H1 (cell line): Measurements from ENCODE around the gene JMJD8. TPM values are rescaled to one million over a fixed set of nuclear protein-coding genes. Genes with fewer than 3 reads are reported as not detected.

Experiments used
- CTCF ChIA-PET: fragments of 300-600 bp; sonication (Branson Sonifier 250); formaldehyde crosslinking; loops from one replicate; lab custom pipeline; 2021; ENCODE audit not compliant: partially characterized antibody; lab: Charles Lee
- POLR2A ChIA-PET: fragments of 300-600 bp; sonication (Branson Sonifier 250); formaldehyde crosslinking; loops from one replicate; lab custom pipeline; 2021; ENCODE audit warnings: inconsistent platforms; ENCODE audit not compliant: partially characterized antibody; lab: Charles Lee
- DNase-seq, 2 experiments: peaks; one replicate each; pipeline versions ENCODE4 v3.0.0 to v3.0.0-alpha.2; 2010 to 2022; ENCODE audit warnings: low spot score in 2 of 2, low read depth in 1 of 2, mixed read lengths in 1 of 2
- FAIRE-seq: peaks from 2 replicates; lab custom pipeline; 2011; peaks lifted over from hg19 to GRCh38; lab: Jason Lieb, UNC
- H2AFZ ChIP-seq: 2 replicates; pipeline ENCODE4 v1.8.1; 2012; ENCODE audit warnings: low read length, inconsistent platforms
- H2AK5ac ChIP-seq: 2 replicates; pipeline ENCODE4 v1.6.1; 2013; ENCODE audit warnings: low read depth, low read length
- H2BK120ac ChIP-seq: replicated peaks from 2 replicates; pipeline ENCODE3; 2013; ENCODE audit warnings: low read depth, low read length, inconsistent platforms
- H2BK12ac ChIP-seq: 2 replicates; pipeline ENCODE4 v1.6.1; 2013; ENCODE audit warnings: low read depth, low read length
- H2BK15ac ChIP-seq: 2 replicates; pipeline ENCODE4 v1.6.1; 2013; ENCODE audit warnings: low read length
- H2BK20ac ChIP-seq: 2 replicates; pipeline ENCODE4 v1.6.1; 2013; ENCODE audit warnings: low read length
- H2BK5ac ChIP-seq: 2 replicates; pipeline ENCODE4 v1.6.1; 2013; ENCODE audit warnings: low read depth, low read length
- H3K14ac ChIP-seq: 2 replicates; pipeline ENCODE4 v1.6.1; 2013; ENCODE audit warnings: inconsistent platforms; ENCODE audit not compliant: insufficient read length
- H3K18ac ChIP-seq: 2 replicates; pipeline ENCODE4 v1.6.1; 2013; ENCODE audit warnings: low read length; ENCODE audit errors: extremely low read depth
- H3K23ac ChIP-seq: 2 replicates; pipeline ENCODE4 v1.6.1; 2013; ENCODE audit warnings: inconsistent platforms; ENCODE audit not compliant: insufficient read length
- H3K23me2 ChIP-seq: 2 replicates; pipeline ENCODE4 v1.6.1; 2013; ENCODE audit warnings: low read depth, low read length
- H3K27ac ChIP-seq: 2 replicates; pipeline ENCODE4 v1.6.1; 2011; ENCODE audit warnings: low read depth, low read length, inconsistent platforms
- H3K27me3 ChIP-seq, 4 experiments: replicated peaks in 1 of 4; 1 replicate in 1 of 4; 2 replicates in 3 of 4; pipeline versions ENCODE4 v1.6.1 to v1.8.1; 2011 to 2013; ENCODE audit warnings: low read length in 3 of 4, mild to moderate bottlenecking in 3 of 4, inconsistent platforms in 2 of 4, mixed read lengths in 2 of 4, moderate library complexity in 1 of 4; ENCODE audit not compliant: control insufficient read depth in 3 of 4, insufficient read depth in 3 of 4; ENCODE audit errors: extremely low read depth in 1 of 4
- H3K36me3 ChIP-seq, 4 experiments: 2 replicates each; pipeline versions ENCODE4 v1.6.1 to v1.8.1; 2011 to 2013; ENCODE audit warnings: mild to moderate bottlenecking in 4 of 4, low read length in 3 of 4, moderate library complexity in 2 of 4, control low read depth in 1 of 4, inconsistent platforms in 1 of 4; ENCODE audit not compliant: insufficient read depth in 4 of 4, control insufficient read depth in 2 of 4
- H3K4ac ChIP-seq: replicated peaks from 2 replicates; pipeline ENCODE3; 2013; ENCODE audit warnings: low read length, low read depth, mixed read lengths, inconsistent platforms; ENCODE audit not compliant: insufficient read length
- H3K4me1 ChIP-seq, 4 experiments: replicated peaks in 1 of 4; 1 replicate in 1 of 4; 2 replicates in 3 of 4; pipeline versions ENCODE4 v1.6.1 to v1.8.1; 2011 to 2013; ENCODE audit warnings: low read length in 3 of 4, inconsistent platforms in 2 of 4, mixed read lengths in 1 of 4; ENCODE audit not compliant: insufficient read depth in 4 of 4, control insufficient read depth in 3 of 4
- H3K4me2 ChIP-seq, 2 experiments: 2 replicates each; pipeline versions ENCODE4 v1.6.1 to v1.8.1; 2011 to 2013; ENCODE audit warnings: low read depth in 2 of 2, low read length in 2 of 2, control low read depth in 1 of 2, inconsistent platforms in 1 of 2, mild to moderate bottlenecking in 1 of 2; ENCODE audit not compliant: insufficient read depth in 1 of 2
- H3K4me3 ChIP-seq, 4 experiments: fragments of 200-600, 300-600 bp in 1 of 4; sonication (generic), shearing (Covaris generic), sonication (Bioruptor Twin) in 1 of 4; 2 replicates each; pipeline versions ENCODE4 v1.5.1 to v1.8.1; 2011 to 2016; ENCODE audit warnings: low read length in 4 of 4, low read depth in 3 of 4, control low read depth in 2 of 4, inconsistent platforms in 2 of 4, mild to moderate bottlenecking in 2 of 4, mixed read lengths in 1 of 4, moderate library complexity in 1 of 4; ENCODE audit not compliant: insufficient read depth in 2 of 4; ENCODE audit errors: extremely low read depth in 1 of 4
- H3K56ac ChIP-seq: replicated peaks from 2 replicates; pipeline ENCODE3; 2013; ENCODE audit warnings: low read depth, mild to moderate bottlenecking, mixed read lengths, low read length, inconsistent platforms; ENCODE audit not compliant: insufficient read length
- H3K79me1 ChIP-seq: 2 replicates; pipeline ENCODE4 v1.6.1; 2013; ENCODE audit warnings: low read depth, low read length, control low read depth
- H3K79me2 ChIP-seq, 2 experiments: 2 replicates each; pipeline versions ENCODE4 v1.6.1 to v1.8.1; 2012 to 2013; ENCODE audit warnings: low read length in 2 of 2, mild to moderate bottlenecking in 2 of 2, inconsistent platforms in 1 of 2; ENCODE audit not compliant: insufficient read depth in 2 of 2, control insufficient read depth in 1 of 2
- H3K9ac ChIP-seq, 4 experiments: replicated peaks in 1 of 4; 1 replicate in 1 of 4; 2 replicates in 3 of 4; pipeline versions ENCODE4 v1.6.1 to v1.8.1; 2011 to 2013; ENCODE audit warnings: low read depth in 3 of 4, low read length in 3 of 4, control low read depth in 2 of 4, mild to moderate bottlenecking in 2 of 4, moderate library complexity in 2 of 4, inconsistent platforms in 1 of 4; ENCODE audit errors: extremely low read depth in 1 of 4
- H3K9me3 ChIP-seq, 2 experiments: 2 replicates each; pipeline versions ENCODE4 v1.6.1 to v1.8.1; 2012 to 2013; ENCODE audit warnings: mild to moderate bottlenecking in 2 of 2, moderate library complexity in 2 of 2, control low read depth in 1 of 2, inconsistent platforms in 1 of 2, low read depth in 1 of 2, low read length in 1 of 2, mixed read lengths in 1 of 2; ENCODE audit not compliant: insufficient read depth in 2 of 2
- H4K20me1 ChIP-seq, 2 experiments: replicated peaks in 1 of 2; 2 replicates each; pipeline versions ENCODE3 to v1.8.1; 2011 to 2013; ENCODE audit warnings: inconsistent platforms in 2 of 2, low read length in 2 of 2, mild to moderate bottlenecking in 1 of 2; ENCODE audit not compliant: insufficient read depth in 2 of 2, control insufficient read depth in 1 of 2
- H4K5ac ChIP-seq: 2 replicates; pipeline ENCODE4 v1.6.1; 2013; ENCODE audit warnings: low read length, low read depth, mixed read lengths, inconsistent platforms; ENCODE audit not compliant: insufficient read length
- H4K8ac ChIP-seq: 2 replicates; pipeline ENCODE4 v1.8.0; 2013; ENCODE audit warnings: mild to moderate bottlenecking, moderate library complexity, low read length, inconsistent platforms; ENCODE audit not compliant: insufficient read depth; ENCODE audit errors: extremely low read depth
- H4K91ac ChIP-seq: replicated peaks from 2 replicates; pipeline ENCODE3; 2013; ENCODE audit warnings: low read length, mixed read lengths, inconsistent platforms; ENCODE audit not compliant: insufficient read length
- CEBPB ChIP-seq: IDR thresholded peaks from 2 replicates; pipeline ENCODE4 v1.6.1; 2012; ENCODE audit warnings: low read depth, low read length
- CREB1 ChIP-seq: IDR thresholded peaks from 2 replicates; pipeline ENCODE4 v1.6.1; 2012; ENCODE audit warnings: inconsistent platforms
- CTCF ChIP-seq, 3 experiments: IDR thresholded peaks; 1 replicate in 2 of 3; 2 replicates in 1 of 3; pipeline versions ENCODE4 v1.5.1 to v1.6.1; 2011; ENCODE audit warnings: low read length in 3 of 3, mild to moderate bottlenecking in 3 of 3, inconsistent platforms in 2 of 3, low read depth in 1 of 3, moderate library complexity in 1 of 3; ENCODE audit not compliant: insufficient read depth in 1 of 3; ENCODE audit errors: control extremely low read depth in 1 of 3
- EGR1 ChIP-seq: IDR thresholded peaks from 2 replicates; pipeline ENCODE4 v1.6.1; 2011; ENCODE audit warnings: low read depth, low read length, borderline replicate concordance
- GABPA ChIP-seq: IDR thresholded peaks from 2 replicates; pipeline ENCODE4 v1.6.1; 2011; ENCODE audit warnings: mild to moderate bottlenecking, low read length, moderate library complexity, borderline replicate concordance; ENCODE audit not compliant: insufficient read depth
- MAFK ChIP-seq: IDR thresholded peaks from 2 replicates; pipeline ENCODE4 v1.6.1; 2012; ENCODE audit warnings: low read depth, mild to moderate bottlenecking, improper control_type of control experiment, low read length
- MAX ChIP-seq: IDR thresholded peaks from 2 replicates; pipeline ENCODE4 v1.6.1; 2012; ENCODE audit warnings: inconsistent platforms
- PHF8 ChIP-seq: fragments of 200-600 bp; sonication (generic); conservative IDR thresholded peaks from 2 replicates; pipeline ENCODE4 v1.7.1; 2012; ENCODE audit warnings: low read depth, mild to moderate bottlenecking, inconsistent platforms, low read length, moderate library complexity
- RAD21 ChIP-seq, 2 experiments: IDR thresholded peaks in 1 of 2; conservative IDR thresholded peaks in 1 of 2; 2 replicates each; pipeline ENCODE4 v1.6.1; 2011; ENCODE audit warnings: low read depth in 2 of 2, low read length in 2 of 2, improper control_type of control experiment in 1 of 2, inconsistent platforms in 1 of 2, mild to moderate bottlenecking in 1 of 2, moderate library complexity in 1 of 2
- SP2 ChIP-seq: IDR thresholded peaks from 2 replicates; pipeline ENCODE4 v1.6.1; 2012; ENCODE audit warnings: mild to moderate bottlenecking, low read length, inconsistent platforms
- WGBS, 2 experiments: shearing (Covaris generic) in 1 of 2; methylation state at CpG; one replicate each; pipeline versions ENCODE4 v1.1.6 to v1.1.7; 2013 to 2015; ENCODE audit warnings: low lambda C conversion rate in 2 of 2, mixed read lengths in 2 of 2, inconsistent platforms in 1 of 2, low coverage in 1 of 2, missing lambda C conversion rate in 1 of 2; ENCODE audit not compliant: insufficient replicate concordance in 2 of 2, insufficient coverage in 1 of 2, insufficient read length in 1 of 2; ENCODE audit errors: extremely low coverage in 1 of 2, missing lambda C conversion rate in 1 of 2; 5-methylcytosine and 5-hydroxymethylcytosine counted together
- polyA plus RNA-seq, 7 experiments: library from polyadenylated mRNA; depleted of rRNA in 3 of 7; stranded (reverse) in 5 of 7; unstranded in 2 of 7; fragments of >200 nt in 5 of 7; fragments of 200-250 nt in 2 of 7; gene quantifications; 1 replicate in 5 of 7; 2 replicates in 1 of 7; 4 replicates in 1 of 7; pipeline versions ENCODE4 v1.2.1 to v1.2.3, GENCODE V29; 2011 to 2013; ENCODE audit warnings: missing spikeins in 2 of 7, mixed read lengths in 2 of 7
- total RNA-seq: library from RNA; stranded (reverse); fragmentation: NEBNext Ultra II Directional; extraction: Animal tissue kit (Norgen Biotek cat#: 25700); gene quantifications from 2 replicates; pipeline ENCODE4 v1.2.1, GENCODE V29; 2021

Gene JMJD8
- total and polyA plus RNA-seq, 2 of the 8 experiments (the other 6 are each of a cell fraction or from before 2014, with no cell fraction given): 46.4 to 87.4 TPM

GRCh38 chr16:685967-686366 is 1.8 kb upstream of the JMJD8 start:
- WGBS, 2 experiments: 84% methylated on average over 10 of the region's 10 CpGs; no CpG with 5 or more reads in 1 of the 2 experiments
- H2BK5ac ChIP-seq: no peak overlapping the region
- H3K56ac ChIP-seq: no peak overlapping the region
- H3K4me2 ChIP-seq: no peak overlapping the region
- H3K27ac ChIP-seq: no peak overlapping the region
- no peak overlapping the region for H3K4me3 ChIP-seq
- H3K79me2 ChIP-seq: peaks cover 0 to 11% of the 10 kb centered on the region in 2 experiments; a peak in 1 of 4 replicates
- TF ChIP-seq CTCF (IDR thresholded peaks at IDR 0.05; ENCODE audit: control extremely low read depth in 1 of 3, insufficient read depth in 1 of 3, low read depth in 1 of 3, low read length in 3 of 3): peak in 2 of 3 experiments; percentile 52 to 80; a peak in 3 of 4 replicates
- peak; percentile 48; the same call in 1 of the 2 replicates for TF ChIP-seq MAX
- TF ChIP-seq CEBPB: no peak
- peak in 1 of 2 experiments; percentile 34; a peak in 1 of 4 replicates for TF ChIP-seq RAD21 (IDR thresholded peaks at IDR 0.05 in 1 of 2, conservative IDR thresholded peaks at IDR 0.05 in 1 of 2; ENCODE audit: low read depth in 2 of 2, low read length in 2 of 2)
- TF ChIP-seq GABPA: peak; percentile 46; the same call in 1 of the 2 replicates
- TF ChIP-seq EGR1: 0 out of 2 replicates have a peak, but pooled peaks have one; percentile 48
- no peak for TF ChIP-seq SP2
- TF ChIP-seq MAFK: no peak
- no peak; the same call in 1 of the 2 replicates for TF ChIP-seq CREB1
- no peak for TF ChIP-seq PHF8
- H3K36me3 ChIP-seq: peaks cover 4 to 28% (median 15%) of the 10 kb centered on the region in 4 experiments; a peak in 7 of 8 replicates
- peaks cover 15% of the 10 kb centered on the region for H3K23me2 ChIP-seq
- no peak overlapping the region for H2BK15ac ChIP-seq
- no peak overlapping the region for H4K91ac ChIP-seq
- H2AK5ac ChIP-seq: no peak overlapping the region
- FAIRE-seq (no peak), DNase-seq (peak in 1 of 2 experiments; percentile 78)
- H2BK20ac ChIP-seq: no peak overlapping the region
- no peak overlapping the region for H3K14ac ChIP-seq
- no peak overlapping the region for H4K5ac ChIP-seq
- no peak overlapping the region for H2AFZ ChIP-seq
- no peak overlapping the region for H2BK120ac ChIP-seq
- H2BK12ac ChIP-seq: no peak overlapping the region
- no peak overlapping the region for H3K23ac ChIP-seq
- peaks cover 10% of the 10 kb centered on the region for H3K79me1 ChIP-seq
- H3K4ac ChIP-seq: no peak overlapping the region
- H3K18ac ChIP-seq: no peak overlapping the region
- no peaks in the 10 kb centered on the region for H3K9me3 ChIP-seq
- H4K20me1 ChIP-seq: peaks cover 4 to 33% of the 10 kb centered on the region in 2 experiments
- H3K9ac ChIP-seq: no peak overlapping the region
- POLR2A ChIA-PET: interaction anchor here (0.8 to 2.5 kb wide), 10 partner anchors 10 to 98 kb away, joined by 3 to 6 read pairs (median 4); partner anchors contain the start of genes RHBDL1 and RHOT2
- H3K27me3 ChIP-seq: peaks cover 0 to 2% (median under 1%) of the 10 kb centered on the region in 4 experiments; a peak in 1 of 7 replicates
- CTCF ChIA-PET: interaction anchor here (0.6 to 6.0 kb wide), 18 partner anchors 10 to 315 kb away, joined by 3 to 75 read pairs (median 3); partner anchors contain the start of genes FBXL16, RHBDL1, RHOT2 and WDR90
- no peak overlapping the region for H4K8ac ChIP-seq
- peaks cover 0 to 21% (median 15%) of the 10 kb centered on the region in 4 experiments; a peak in 5 of 7 replicates for H3K4me1 ChIP-seq
